Esophagus muscularis mucosa (tissue), 4 donors: ENCODE data around the gene PDCD4. TPM values are rescaled to one million over a fixed set of nuclear protein-coding genes. Genes with fewer than 3 reads are reported as not detected.
A peak's percentile ranks its signal among the peaks of the same experiment; 100 is the strongest.

ENCODE experiments used
- DNase-seq: peaks from one replicate; pipeline ENCODE4 v3.0.0-alpha.2; 2017; ENCODE audit errors: extremely low spot score
- H3K27ac ChIP-seq, 4 donors: fragments of 200-600 bp; sonication (generic); replicated peaks in 1 of 4; 1 replicate in 3 of 4; 2 replicates in 1 of 4; pipeline ENCODE4 v1.5.1; 2016 to 2019; ENCODE audit warnings: mild to moderate bottlenecking in 1 of 4
- H3K27me3 ChIP-seq, 4 donors: fragments of 200-600 bp; sonication (generic); one replicate each; pipeline versions ENCODE4 v1.5.1 to v1.6.0; 2016 to 2019
- H3K36me3 ChIP-seq, 4 donors: fragments of 200-600 bp; sonication (generic); one replicate each; pipeline ENCODE4 v1.5.1; 2016 to 2019
- H3K4me1 ChIP-seq, 4 donors: fragments of 200-600 bp; sonication (generic); one replicate each; pipeline ENCODE4 v1.5.1; 2016 to 2019
- H3K4me3 ChIP-seq, 4 donors: fragments of 200-600 bp; sonication (generic); 1 replicate in 2 of 4; 2 replicates in 2 of 4; pipeline ENCODE4 v1.5.1; 2016 to 2019; ENCODE audit warnings: mild to moderate bottlenecking in 4 of 4, moderate library complexity in 1 of 4
- H3K9me3 ChIP-seq, 4 donors: fragments of 200-600 bp; sonication (generic); 1 replicate in 3 of 4; 2 replicates in 1 of 4; pipeline ENCODE4 v1.5.1; 2016 to 2019
- EP300 ChIP-seq: sonication (generic); formaldehyde crosslinking; IDR thresholded peaks from one replicate; pipeline ENCODE4 v1.6.1; 2017; ENCODE audit warnings: antibody characterized with exemption
- POLR2A ChIP-seq: fragments of 450-650 bp; IDR thresholded peaks from one replicate; pipeline ENCODE4 v1.6.1; 2017; ENCODE audit warnings: antibody characterized with exemption, moderate library complexity, mild to moderate bottlenecking, low read depth
- POLR2AphosphoS5 ChIP-seq, 2 donors: sonication (generic); formaldehyde crosslinking; IDR thresholded peaks; one replicate each; pipeline ENCODE4 v1.6.1; 2017; ENCODE audit warnings: antibody characterized with exemption in 2 of 2
- WGBS: methylation state at CpG from one replicate; pipeline ENCODE4 v1.1.5; 2018; 5-methylcytosine and 5-hydroxymethylcytosine counted together
- intact Hi-C: fragments of 100-400 bp; cut with DNase I; formaldehyde crosslinking; loops from one replicate; pipeline ENCODE4 v1.15.1; 2023
- total RNA-seq, 4 donors: library from RNA; depleted of rRNA; stranded (reverse); fragments of >200 nt; gene quantifications; one replicate each; pipeline versions ENCODE4 v1.1.0 to v1.2.1, GENCODE V29; 2016
- TF ChIP-seq, protein P1 (sequence below), 3 experiments: fragments of 200-600 bp in 2 of 3; fragments of 450-650 bp in 1 of 3; sonication (generic) in 2 of 3; IDR thresholded peaks; one replicate each; pipeline ENCODE4 v1.5.1; 2017 to 2019; ENCODE audit warnings: antibody characterized with exemption in 3 of 3, mild to moderate bottlenecking in 2 of 3, moderate library complexity in 1 of 3

The PDCD4 gene
- total RNA-seq, 4 donors from 2014 or later: 65.6 to 97.7 (median 78.3) TPM

- H3K36me3 ChIP-seq: no peaks in the 10 kb centered on the region
- 50% methylated on average over 1 of the region's 1 CpG for WGBS
- H3K27ac ChIP-seq: peak overlapping the region; percentile 25 to 72 (median 54)
- DNase-seq: no peak
- TF ChIP-seq EP300 (no peak), POLR2AphosphoS5 (IDR thresholded peaks at IDR 0.05) (peak in 1 of 2 donors; percentile 21), POLR2A (no peak)
- TF ChIP-seq, protein P1, sequence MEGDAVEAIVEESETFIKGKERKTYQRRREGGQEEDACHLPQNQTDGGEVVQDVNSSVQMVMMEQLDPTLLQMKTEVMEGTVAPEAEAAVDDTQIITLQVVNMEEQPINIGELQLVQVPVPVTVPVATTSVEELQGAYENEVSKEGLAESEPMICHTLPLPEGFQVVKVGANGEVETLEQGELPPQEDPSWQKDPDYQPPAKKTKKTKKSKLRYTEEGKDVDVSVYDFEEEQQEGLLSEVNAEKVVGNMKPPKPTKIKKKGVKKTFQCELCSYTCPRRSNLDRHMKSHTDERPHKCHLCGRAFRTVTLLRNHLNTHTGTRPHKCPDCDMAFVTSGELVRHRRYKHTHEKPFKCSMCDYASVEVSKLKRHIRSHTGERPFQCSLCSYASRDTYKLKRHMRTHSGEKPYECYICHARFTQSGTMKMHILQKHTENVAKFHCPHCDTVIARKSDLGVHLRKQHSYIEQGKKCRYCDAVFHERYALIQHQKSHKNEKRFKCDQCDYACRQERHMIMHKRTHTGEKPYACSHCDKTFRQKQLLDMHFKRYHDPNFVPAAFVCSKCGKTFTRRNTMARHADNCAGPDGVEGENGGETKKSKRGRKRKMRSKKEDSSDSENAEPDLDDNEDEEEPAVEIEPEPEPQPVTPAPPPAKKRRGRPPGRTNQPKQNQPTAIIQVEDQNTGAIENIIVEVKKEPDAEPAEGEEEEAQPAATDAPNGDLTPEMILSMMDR (IDR thresholded peaks at IDR 0.05): no peak
- peaks cover 25 to 32% (median 29%) of the 10 kb centered on the region in 4 donors for H3K4me1 ChIP-seq
- intact Hi-C loops: no loop called here
- no peaks in the 10 kb centered on the region for H3K27me3 ChIP-seq
- no peak overlapping the region for H3K4me3 ChIP-seq
- H3K9me3 ChIP-seq: no peaks in the 10 kb centered on the region
Measured at GRCh38 chr10:110859973-110860376, 11.8 kb upstream of the PDCD4 start.

GRCh38 chr10:110860576-110861241 is 11.0 kb upstream of the PDCD4 start:
- TF ChIP-seq EP300 (no peak), POLR2AphosphoS5 (IDR thresholded peaks at IDR 0.05) (no peak)
- TF ChIP-seq, protein P1 (IDR thresholded peaks at IDR 0.05): no peak
- intact Hi-C loops: no loop called here
- H3K4me1 ChIP-seq: peaks cover 28 to 39% (median 36%) of the 10 kb centered on the region in 4 donors
- no peaks in the 10 kb centered on the region for H3K9me3 ChIP-seq
- H3K27me3 ChIP-seq: no peaks in the 10 kb centered on the region
- H3K27ac ChIP-seq: peak overlapping the region in 3 of 4 donors; percentile 25 to 58 (median 46)
- 64% methylated on average over 3 of the region's 7 CpGs for WGBS
- no peak overlapping the region for H3K4me3 ChIP-seq
- H3K36me3 ChIP-seq: no peaks in the 10 kb centered on the region
- no peak for DNase-seq

GRCh38 chr10:110861476-110861875 is 10.3 kb upstream of the PDCD4 start:
- H3K27ac ChIP-seq: peak overlapping the region in 1 of 4 donors; percentile 46
- H3K4me1 ChIP-seq: peaks cover 28 to 44% (median 40%) of the 10 kb centered on the region in 4 donors
- no peak for TF ChIP-seq EP300
- intact Hi-C loops: no loop called here
- H3K4me3 ChIP-seq: no peak overlapping the region
- no peaks in the 10 kb centered on the region for H3K27me3 ChIP-seq
- H3K36me3 ChIP-seq: no peaks in the 10 kb centered on the region
- H3K9me3 ChIP-seq: no peaks in the 10 kb centered on the region
- DNase-seq: no peak
- whole genome bisulfite sequencing: 94% methylated on average over 2 of the region's 2 CpGs

DNA sequence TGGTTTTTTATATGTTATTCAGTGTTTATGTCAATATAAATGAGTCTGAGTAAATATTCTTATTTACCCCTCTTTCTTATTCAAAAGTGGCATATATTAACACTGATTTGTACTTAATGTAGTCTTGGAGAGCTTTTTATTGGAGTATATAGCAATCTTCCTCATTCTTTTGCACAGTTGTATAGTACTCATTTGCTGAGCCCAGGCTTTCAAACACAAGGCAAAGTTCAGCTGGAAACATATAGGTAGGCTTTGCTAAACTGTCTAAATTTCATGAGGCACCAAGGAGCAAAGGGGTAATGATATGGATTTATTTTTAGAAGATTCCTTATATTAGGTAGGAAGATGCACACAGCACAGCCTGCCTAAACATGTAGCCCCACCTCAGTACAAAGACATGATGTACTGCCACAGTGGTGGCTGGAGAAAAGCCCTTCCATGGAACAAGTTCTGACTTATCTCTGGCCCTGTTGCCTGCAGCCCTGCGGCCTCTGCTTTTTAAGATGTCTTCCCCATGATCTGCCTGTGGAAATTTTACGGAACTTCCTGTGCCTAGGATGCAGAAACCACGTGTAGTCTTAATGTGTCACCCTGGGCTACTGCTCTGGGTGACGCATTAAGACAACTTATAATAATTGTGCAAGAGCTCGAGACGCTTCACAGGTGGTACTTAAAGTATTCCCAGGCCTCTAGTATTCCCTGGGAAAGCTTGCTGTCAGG is 9.6 kb upstream of the PDCD4 start:
- Histone ChIP-seq H3K4me3 (no peak overlapping the region), H3K4me1 (peaks cover 28 to 44% (median 41%) of the 10 kb centered on the region in 4 donors), H3K9me3 (no peaks in the 10 kb centered on the region), H3K27ac (no peak overlapping the region), H3K27me3 (no peaks in the 10 kb centered on the region), H3K36me3 (no peaks in the 10 kb centered on the region)
- DNase-seq: no peak
- intact Hi-C loops: no loop called here
- 82% methylated on average over 6 of the region's 6 CpGs for WGBS
- TF ChIP-seq, protein P1 (IDR thresholded peaks at IDR 0.05): no peak
- TF ChIP-seq POLR2AphosphoS5 (IDR thresholded peaks at IDR 0.05) (no peak), POLR2A (no peak), EP300 (no peak)

GRCh38 chr10:110862961-110863360 is 8.8 kb upstream of the PDCD4 start:
- no peak overlapping the region for H3K27ac ChIP-seq
- intact Hi-C loops: no loop called here

More at GRCh38 chr10:110862961-110863360, 8.8 kb upstream of the PDCD4 start:
- no peak for DNase-seq
- TF ChIP-seq POLR2A: no peak
- TF ChIP-seq, protein P1 (IDR thresholded peaks at IDR 0.05): no peak
- no peak for TF ChIP-seq EP300
- no peak for TF ChIP-seq POLR2AphosphoS5 (IDR thresholded peaks at IDR 0.05)
- Histone ChIP-seq H3K4me1 (peaks cover 25 to 44% (median 35%) of the 10 kb centered on the region in 4 donors), H3K36me3 (no peaks in the 10 kb centered on the region), H3K27me3 (no peaks in the 10 kb centered on the region), H3K9me3 (no peaks in the 10 kb centered on the region), H3K4me3 (no peak overlapping the region)
- WGBS: 83% methylated on average over 6 of the region's 6 CpGs
